Duodenal mucosa (tissue), 2 donors: Measurements from ENCODE around the gene GTF2F2.

ENCODE experiments used
- H3K27ac ChIP-seq: one replicate; pipeline ENCODE4 v1.7.0; 2013; ENCODE audit warnings: low read depth, low read length
- H3K27me3 ChIP-seq, 2 donors: one replicate each; pipeline ENCODE4 v1.7.0; 2013; ENCODE audit warnings: low read length in 2 of 2, control low read depth in 1 of 2; ENCODE audit not compliant: insufficient read depth in 2 of 2, control insufficient read depth in 1 of 2
- H3K36me3 ChIP-seq, 2 donors: one replicate each; pipeline ENCODE4 v1.7.0; 2013; ENCODE audit warnings: low read length in 2 of 2, control low read depth in 1 of 2; ENCODE audit not compliant: insufficient read depth in 2 of 2, control insufficient read depth in 1 of 2
- H3K4me1 ChIP-seq, 2 donors: one replicate each; pipeline ENCODE4 v1.7.0; 2013; ENCODE audit warnings: low read length in 2 of 2, control low read depth in 1 of 2; ENCODE audit not compliant: insufficient read depth in 2 of 2, control insufficient read depth in 1 of 2
- H3K4me3 ChIP-seq, 2 donors: one replicate each; pipeline ENCODE4 v1.7.0; 2013; ENCODE audit warnings: low read length in 2 of 2, low read depth in 1 of 2
- H3K9ac ChIP-seq, 2 donors: one replicate each; pipeline ENCODE4 v1.7.0; 2013; ENCODE audit warnings: low read length in 2 of 2, low read depth in 1 of 2
- H3K9me3 ChIP-seq, 2 donors: one replicate each; pipeline ENCODE4 v1.7.0; 2013; ENCODE audit warnings: low read length in 2 of 2, control low read depth in 1 of 2; ENCODE audit not compliant: control insufficient read depth in 1 of 2

The GTF2F2 gene

GRCh38 chr13:45102136-45102507 lies 18.2 kb upstream of the GTF2F2 start:
- Histone ChIP-seq H3K4me1 (no peaks in the 10 kb centered on the region), H3K9ac (no peak overlapping the region)

GRCh38 chr13:45103449-45103848 lies 16.9 kb upstream of the GTF2F2 start:
- Histone ChIP-seq H3K27ac (no peak overlapping the region), H3K27me3 (no peaks in the 10 kb centered on the region)

More at GRCh38 chr13:45102136-45102507, 18.2 kb upstream of the GTF2F2 start:
- H3K27me3 ChIP-seq: no peaks in the 10 kb centered on the region
- no peak overlapping the region for H3K4me3 ChIP-seq
- H3K9me3 ChIP-seq: no peaks in the 10 kb centered on the region
- H3K27ac ChIP-seq: no peak overlapping the region
- H3K36me3 ChIP-seq: no peaks in the 10 kb centered on the region

GRCh38 chr13:45104261-45104660 lies 16.0 kb upstream of the GTF2F2 start:
- Histone ChIP-seq H3K36me3 (no peaks in the 10 kb centered on the region), H3K9me3 (no peaks in the 10 kb centered on the region), H3K27ac (no peak overlapping the region), H3K27me3 (no peaks in the 10 kb centered on the region), H3K9ac (no peak overlapping the region), H3K4me1 (no peaks in the 10 kb centered on the region), H3K4me3 (no peak overlapping the region)

More at GRCh38 chr13:45103449-45103848, 16.9 kb upstream of the GTF2F2 start:
- H3K9me3 ChIP-seq: no peaks in the 10 kb centered on the region
- H3K4me3 ChIP-seq: no peak overlapping the region
- H3K4me1 ChIP-seq: no peaks in the 10 kb centered on the region
- H3K36me3 ChIP-seq: no peaks in the 10 kb centered on the region
- no peak overlapping the region for H3K9ac ChIP-seq

- no peak overlapping the region for H3K9ac ChIP-seq
- no peak overlapping the region for H3K4me3 ChIP-seq
- no peaks in the 10 kb centered on the region for H3K9me3 ChIP-seq
- H3K4me1 ChIP-seq: no peaks in the 10 kb centered on the region
- H3K27me3 ChIP-seq: no peaks in the 10 kb centered on the region
- no peaks in the 10 kb centered on the region for H3K36me3 ChIP-seq
- no peak overlapping the region for H3K27ac ChIP-seq
These were observed 14.4 kb upstream of the GTF2F2 start for GRCh38 chr13:45105895-45106294.

GRCh38 chr13:45107539-45107938 lies 12.8 kb upstream of the GTF2F2 start:
- Histone ChIP-seq H3K9ac (no peak overlapping the region), H3K36me3 (no peaks in the 10 kb centered on the region)

GRCh38 chr13:45108716-45109101 lies 11.6 kb upstream of the GTF2F2 start:
- H3K4me3 ChIP-seq: no peak overlapping the region
- no peaks in the 10 kb centered on the region for H3K36me3 ChIP-seq
- no peaks in the 10 kb centered on the region for H3K4me1 ChIP-seq
- H3K9ac ChIP-seq: no peak overlapping the region
- H3K9me3 ChIP-seq: no peaks in the 10 kb centered on the region
- H3K27me3 ChIP-seq: no peaks in the 10 kb centered on the region
- no peak overlapping the region for H3K27ac ChIP-seq

More at GRCh38 chr13:45107539-45107938, 12.8 kb upstream of the GTF2F2 start:
- no peak overlapping the region for H3K27ac ChIP-seq
- no peaks in the 10 kb centered on the region for H3K9me3 ChIP-seq
- H3K4me1 ChIP-seq: no peaks in the 10 kb centered on the region
- no peaks in the 10 kb centered on the region for H3K27me3 ChIP-seq
- no peak overlapping the region for H3K4me3 ChIP-seq

- Histone ChIP-seq H3K9ac (no peak overlapping the region), H3K27me3 (no peaks in the 10 kb centered on the region), H3K4me1 (no peaks in the 10 kb centered on the region), H3K36me3 (no peaks in the 10 kb centered on the region), H3K4me3 (no peak overlapping the region), H3K9me3 (no peaks in the 10 kb centered on the region), H3K27ac (no peak overlapping the region)
These were observed 11.1 kb upstream of the GTF2F2 start for GRCh38 chr13:45109102-45109720.

- no peak overlapping the region for H3K9ac ChIP-seq
- H3K4me3 ChIP-seq: no peak overlapping the region
- no peak overlapping the region for H3K27ac ChIP-seq
- H3K4me1 ChIP-seq: no peaks in the 10 kb centered on the region
- H3K27me3 ChIP-seq: no peaks in the 10 kb centered on the region
- H3K36me3 ChIP-seq: no peaks in the 10 kb centered on the region
- no peaks in the 10 kb centered on the region for H3K9me3 ChIP-seq
These were observed 6.8 kb upstream of the GTF2F2 start for GRCh38 chr13:45113233-45114224.

GRCh38 chr13:45119469-45119990 lies 780 bp upstream of the GTF2F2 start:
- Histone ChIP-seq H3K27ac (no peak overlapping the region), H3K27me3 (no peaks in the 10 kb centered on the region), H3K9ac (peak overlapping the region; percentile 64 to 80), H3K4me1 (peaks cover 15 to 19% of the 10 kb centered on the region in 2 donors), H3K36me3 (no peaks in the 10 kb centered on the region), H3K4me3 (peak overlapping the region; percentile 89 to 93), H3K9me3 (no peaks in the 10 kb centered on the region)
